ENCODE results near the gene NHEJ1. TPM values are rescaled to one million over a fixed set of nuclear protein-coding genes. Genes with fewer than 3 reads are reported as not detected.

The NHEJ1 gene
- total and polyA plus RNA-seq, 2 donors (not counting 1 experiment from before 2014, with no cell fraction given), result 22.1 to 24.8 TPM

DNA sequence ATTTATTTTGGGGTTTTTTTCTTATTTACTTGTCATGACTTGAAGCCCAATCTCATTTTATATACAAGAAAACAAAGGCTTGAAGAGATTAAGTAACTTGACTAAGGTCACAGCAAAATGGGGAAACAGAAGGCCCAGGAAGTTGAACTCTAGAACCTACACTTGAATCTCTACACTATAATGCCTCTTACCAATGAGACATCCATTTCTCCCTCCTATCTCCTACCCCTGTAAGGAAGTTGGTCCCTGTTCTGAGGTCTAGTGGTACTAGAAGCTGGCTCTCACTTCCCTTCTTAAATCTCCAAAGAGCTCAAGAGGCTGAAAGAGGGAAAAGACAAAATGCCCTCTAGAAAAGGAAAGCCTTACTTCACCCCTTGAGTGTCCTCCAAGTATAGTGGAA, 74.4 kb downstream of the NHEJ1 start:
- Histone ChIP-seq H3K79me2 (ENCODE audit: control insufficient read depth, insufficient read depth, low read length) (no peaks in the 10 kb centered on the region), H3K4me3 (replicated peaks in 1 of 4; ENCODE audit: control extremely low read depth in 1 of 4, insufficient read depth in 1 of 4, low read depth in 3 of 4, low read length in 4 of 4) (no peak overlapping the region), H4K20me1 (ENCODE audit: control insufficient read depth, extremely low read depth, insufficient read depth, low read length) (no peaks in the 10 kb centered on the region), H3K27me3 (ENCODE audit: control insufficient read depth, insufficient read depth, low read length) (no peaks in the 10 kb centered on the region), H3K4me1 (ENCODE audit: control insufficient read depth, extremely low read depth, insufficient read depth, low read length) (no peaks in the 10 kb centered on the region), H3K9me3 (ENCODE audit: control insufficient read depth, insufficient read depth, low read depth, low read length) (no peaks in the 10 kb centered on the region), H3K27ac (ENCODE audit: insufficient read depth, low read length) (no peak overlapping the region), H3K36me3 (ENCODE audit: control insufficient read depth, insufficient read depth, low read length) (no peaks in the 10 kb centered on the region), H2AFZ (ENCODE audit: low read length) (no peak overlapping the region), H3K9ac (ENCODE audit: insufficient read depth, low read length) (no peak overlapping the region), H3K4me2 (ENCODE audit: extremely low read depth, insufficient read depth, low read length) (no peak overlapping the region)
- no peak for DNase-seq (ENCODE audit: low read depth in 2 of 2)
- TF ChIP-seq EZH2 (IDR thresholded peaks at IDR 0.05; ENCODE audit: low read length, missing control alignments), result no peak
- TF ChIP-seq, protein P1, sequence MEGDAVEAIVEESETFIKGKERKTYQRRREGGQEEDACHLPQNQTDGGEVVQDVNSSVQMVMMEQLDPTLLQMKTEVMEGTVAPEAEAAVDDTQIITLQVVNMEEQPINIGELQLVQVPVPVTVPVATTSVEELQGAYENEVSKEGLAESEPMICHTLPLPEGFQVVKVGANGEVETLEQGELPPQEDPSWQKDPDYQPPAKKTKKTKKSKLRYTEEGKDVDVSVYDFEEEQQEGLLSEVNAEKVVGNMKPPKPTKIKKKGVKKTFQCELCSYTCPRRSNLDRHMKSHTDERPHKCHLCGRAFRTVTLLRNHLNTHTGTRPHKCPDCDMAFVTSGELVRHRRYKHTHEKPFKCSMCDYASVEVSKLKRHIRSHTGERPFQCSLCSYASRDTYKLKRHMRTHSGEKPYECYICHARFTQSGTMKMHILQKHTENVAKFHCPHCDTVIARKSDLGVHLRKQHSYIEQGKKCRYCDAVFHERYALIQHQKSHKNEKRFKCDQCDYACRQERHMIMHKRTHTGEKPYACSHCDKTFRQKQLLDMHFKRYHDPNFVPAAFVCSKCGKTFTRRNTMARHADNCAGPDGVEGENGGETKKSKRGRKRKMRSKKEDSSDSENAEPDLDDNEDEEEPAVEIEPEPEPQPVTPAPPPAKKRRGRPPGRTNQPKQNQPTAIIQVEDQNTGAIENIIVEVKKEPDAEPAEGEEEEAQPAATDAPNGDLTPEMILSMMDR (conservative IDR thresholded peaks at IDR 0.05 in 1 of 2, IDR thresholded peaks at IDR 0.05 in 1 of 2; ENCODE audit: low read depth in 1 of 2, low read length in 2 of 2), result no peak

DNA sequence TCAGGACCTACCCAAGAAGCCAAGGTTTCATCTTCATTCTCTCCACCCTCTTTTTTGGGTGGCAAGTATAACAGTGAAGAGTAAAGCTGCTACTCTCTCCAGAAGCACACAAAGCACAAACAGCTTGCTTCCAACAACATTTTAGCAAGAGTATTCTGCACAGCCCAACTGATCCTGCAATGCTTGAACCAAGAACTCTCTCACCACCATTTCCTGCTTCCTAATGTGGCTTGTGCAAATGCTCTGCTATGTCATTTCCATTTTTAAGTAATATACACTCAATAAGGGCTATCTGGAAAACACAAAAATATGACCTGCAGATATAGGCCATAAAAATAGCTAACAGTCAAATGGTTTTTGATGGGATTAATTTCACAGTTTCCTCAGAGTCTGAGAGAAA, 75.8 kb downstream of the NHEJ1 start:
- no peaks in the 10 kb centered on the region for H3K4me1 ChIP-seq (ENCODE audit: control insufficient read depth, extremely low read depth, insufficient read depth, low read length)
- no peak overlapping the region for H3K27ac ChIP-seq (ENCODE audit: insufficient read depth, low read length)
- no peak overlapping the region for H2AFZ ChIP-seq (ENCODE audit: low read length)
- H3K4me3 ChIP-seq (replicated peaks in 1 of 4; ENCODE audit: control extremely low read depth in 1 of 4, insufficient read depth in 1 of 4, low read depth in 3 of 4, low read length in 4 of 4), result no peak overlapping the region
- no peaks in the 10 kb centered on the region for H3K9me3 ChIP-seq (ENCODE audit: control insufficient read depth, insufficient read depth, low read depth, low read length)
- TF ChIP-seq EZH2 (IDR thresholded peaks at IDR 0.05; ENCODE audit: low read length, missing control alignments), result no peak
- TF ChIP-seq, protein P1 (conservative IDR thresholded peaks at IDR 0.05 in 1 of 2, IDR thresholded peaks at IDR 0.05 in 1 of 2; ENCODE audit: low read depth in 1 of 2, low read length in 2 of 2), result no peak
- no peaks in the 10 kb centered on the region for H3K36me3 ChIP-seq (ENCODE audit: control insufficient read depth, insufficient read depth, low read length)
- no peak overlapping the region for H3K4me2 ChIP-seq (ENCODE audit: extremely low read depth, insufficient read depth, low read length)
- H4K20me1 ChIP-seq (ENCODE audit: control insufficient read depth, extremely low read depth, insufficient read depth, low read length), result no peaks in the 10 kb centered on the region
- H3K9ac ChIP-seq (ENCODE audit: insufficient read depth, low read length), result no peak overlapping the region
- DNase-seq (ENCODE audit: low read depth in 2 of 2), result no peak
- H3K79me2 ChIP-seq (ENCODE audit: control insufficient read depth, insufficient read depth, low read length), result no peaks in the 10 kb centered on the region
- no peaks in the 10 kb centered on the region for H3K27me3 ChIP-seq (ENCODE audit: control insufficient read depth, insufficient read depth, low read length)

DNA sequence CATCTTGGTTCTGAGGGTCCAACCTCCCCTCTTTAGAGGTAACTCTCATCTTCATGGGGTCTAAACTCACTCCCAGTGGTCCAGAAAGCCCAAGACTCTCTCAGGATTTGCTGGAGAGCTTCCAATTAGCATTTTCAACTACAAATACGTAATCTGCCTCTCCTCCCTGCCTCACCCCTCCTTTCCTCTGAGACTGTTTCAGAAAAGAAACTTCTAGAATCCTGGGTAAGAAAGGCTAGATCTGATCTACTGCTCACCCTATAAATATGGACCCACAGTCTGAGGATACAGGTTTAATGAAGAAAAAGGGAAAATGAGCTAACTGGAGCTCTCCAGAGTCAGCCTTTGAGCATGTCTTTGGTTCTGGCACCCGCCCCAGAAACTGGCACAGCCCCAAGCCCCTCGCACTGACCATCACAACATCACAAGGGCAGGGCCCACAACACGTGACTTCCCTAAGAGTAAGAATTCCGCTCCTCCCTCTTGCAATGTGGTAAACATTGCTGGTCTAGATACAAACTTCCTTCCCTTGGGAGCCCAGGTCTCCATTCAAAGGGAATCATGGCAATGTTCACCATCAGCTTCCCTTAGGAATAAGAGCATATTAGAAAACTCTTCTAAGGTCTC, 78.2 kb downstream of the NHEJ1 start:
- H3K4me3 ChIP-seq (replicated peaks in 1 of 4; ENCODE audit: control extremely low read depth in 1 of 4, insufficient read depth in 1 of 4, low read depth in 3 of 4, low read length in 4 of 4), result no peak overlapping the region
- no peaks in the 10 kb centered on the region for H4K20me1 ChIP-seq (ENCODE audit: control insufficient read depth, extremely low read depth, insufficient read depth, low read length)
- H3K27ac ChIP-seq (ENCODE audit: insufficient read depth, low read length), result no peak overlapping the region
- H2AFZ ChIP-seq (ENCODE audit: low read length), result no peak overlapping the region
- H3K79me2 ChIP-seq (ENCODE audit: control insufficient read depth, insufficient read depth, low read length), result no peaks in the 10 kb centered on the region
- peak in 1 of 2 donors; percentile 41 for DNase-seq (ENCODE audit: low read depth in 2 of 2)
- H3K9me3 ChIP-seq (ENCODE audit: control insufficient read depth, insufficient read depth, low read depth, low read length), result no peaks in the 10 kb centered on the region
- H3K4me1 ChIP-seq (ENCODE audit: control insufficient read depth, extremely low read depth, insufficient read depth, low read length), result no peaks in the 10 kb centered on the region
- TF ChIP-seq, protein P1 (conservative IDR thresholded peaks at IDR 0.05 in 1 of 2, IDR thresholded peaks at IDR 0.05 in 1 of 2; ENCODE audit: low read depth in 1 of 2, low read length in 2 of 2), result no peak
- TF ChIP-seq EZH2 (IDR thresholded peaks at IDR 0.05; ENCODE audit: low read length, missing control alignments), result no peak
- no peaks in the 10 kb centered on the region for H3K36me3 ChIP-seq (ENCODE audit: control insufficient read depth, insufficient read depth, low read length)
- no peak overlapping the region for H3K4me2 ChIP-seq (ENCODE audit: extremely low read depth, insufficient read depth, low read length)
- H3K9ac ChIP-seq (ENCODE audit: insufficient read depth, low read length), result no peak overlapping the region
- no peaks in the 10 kb centered on the region for H3K27me3 ChIP-seq (ENCODE audit: control insufficient read depth, insufficient read depth, low read length)

All from fibroblast of lung (primary cell).